DOHH2 (cell line): ENCODE results near the gene RPS3A.
"Not testable (repeated sequence)": the region's sequence is repeated elsewhere in the genome, so short reads cannot be mapped to it uniquely, and the experiment has no call there.

Experiments used
- H3F3A ChIP-seq: fragments of 200-600 bp; sonication (generic), shearing (Covaris generic); 2 replicates; pipeline ENCODE4 v1.6.0; 2016; ENCODE audit warnings: antibody characterized with exemption, mild to moderate bottlenecking; ENCODE audit not compliant: control insufficient read depth, insufficient read depth
- H3K27ac ChIP-seq: fragments of 200-600 bp; sonication (generic); 2 replicates; pipeline ENCODE4 v1.5.1; 2014; ENCODE audit warnings: low read depth, mild to moderate bottlenecking, low read length, moderate library complexity
- H3K27me3 ChIP-seq: fragments of 200-600 bp; sonication (generic); 2 replicates; pipeline ENCODE4 v1.6.1; 2014; ENCODE audit warnings: mild to moderate bottlenecking, low read length, mixed read lengths; ENCODE audit not compliant: control insufficient read depth
- H3K36me3 ChIP-seq: fragments of 200-600 bp; sonication (generic); 2 replicates; pipeline ENCODE4 v1.6.1; 2014; ENCODE audit warnings: mild to moderate bottlenecking, low read length, moderate library complexity, mixed read lengths; ENCODE audit not compliant: control insufficient read depth
- H3K4me1 ChIP-seq: fragments of 200-600 bp; sonication (generic); 2 replicates; pipeline ENCODE4 v1.6.1; 2014; ENCODE audit warnings: mild to moderate bottlenecking, low read length, mixed read lengths; ENCODE audit not compliant: control insufficient read depth
- H3K4me2 ChIP-seq: fragments of 200-600 bp; sonication (generic); 2 replicates; pipeline ENCODE4 v1.6.0; 2014; ENCODE audit warnings: mild to moderate bottlenecking, low read length, moderate library complexity
- H3K4me3 ChIP-seq: fragments of 200-600 bp; sonication (generic); 2 replicates; pipeline ENCODE4 v1.5.1; 2014; ENCODE audit warnings: mild to moderate bottlenecking, low read length, mixed read lengths
- H3K79me2 ChIP-seq: fragments of 200-600 bp; sonication (generic); 2 replicates; pipeline ENCODE4 v1.6.1; 2014; ENCODE audit warnings: mild to moderate bottlenecking, low read length, mixed read lengths; ENCODE audit not compliant: control insufficient read depth
- H3K9me2 ChIP-seq: fragments of 200-600 bp; sonication (generic); replicated peaks from 2 replicates; pipeline ENCODE4 v1.6.1; 2014; ENCODE audit warnings: mild to moderate bottlenecking, low read length, mixed read lengths; ENCODE audit not compliant: control insufficient read depth
- H3K9me3 ChIP-seq: fragments of 200-600 bp; sonication (generic); 2 replicates; pipeline ENCODE4 v1.6.1; 2014; ENCODE audit warnings: antibody characterized with exemption, low read length, mixed read lengths; ENCODE audit not compliant: control insufficient read depth, insufficient read depth
- H4K20me1 ChIP-seq: fragments of 200-600 bp; sonication (generic); 2 replicates; pipeline ENCODE4 v1.6.0; 2014; ENCODE audit warnings: low read depth, mild to moderate bottlenecking, antibody characterized with exemption, low read length, moderate library complexity; ENCODE audit not compliant: control insufficient read depth, insufficient read depth
- CTCF ChIP-seq: fragments of 200-600 bp; sonication (generic); IDR thresholded peaks from one replicate; pipeline ENCODE4 v1.5.1; 2014; ENCODE audit warnings: antibody characterized with exemption, mild to moderate bottlenecking, low read depth, low read length; ENCODE audit not compliant: poor library complexity, severe bottlenecking
- EZH2phosphoT487 ChIP-seq: fragments of 200-600 bp; sonication (generic); IDR thresholded peaks from 2 replicates; pipeline ENCODE4 v1.6.1; 2017; ENCODE audit warnings: borderline replicate concordance, mild to moderate bottlenecking, antibody characterized with exemption, low read length, moderate library complexity, mixed read lengths

The RPS3A gene

DNA sequence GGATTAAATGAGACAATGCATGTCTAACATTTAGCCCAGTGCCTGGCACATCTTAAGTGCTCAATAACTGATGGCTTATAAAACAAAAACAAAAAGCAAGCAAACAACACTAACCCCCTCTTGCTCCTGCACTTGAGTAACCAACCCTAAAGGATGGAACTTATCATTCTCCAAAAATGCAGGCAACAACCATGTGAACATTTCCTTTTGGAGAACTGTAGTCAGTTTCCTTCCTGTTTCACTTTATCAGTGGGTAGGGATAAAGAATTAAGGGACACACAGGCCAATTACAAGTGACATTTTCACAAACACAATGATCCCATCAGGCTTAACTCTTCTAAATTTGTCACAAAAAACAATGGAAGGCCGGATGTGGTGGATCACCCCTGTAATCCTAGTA lies 30.4 kb downstream of the RPS3A start:
- Histone ChIP-seq H3K27me3 (no peaks in the 10 kb centered on the region), H3F3A (no peaks in the 10 kb centered on the region), H3K36me3 (no peaks in the 10 kb centered on the region), H4K20me1 (no peaks in the 10 kb centered on the region), H3K79me2 (no peaks in the 10 kb centered on the region), H3K9me3 (no peaks in the 10 kb centered on the region), H3K4me2 (no peak overlapping the region), H3K27ac (no peak overlapping the region), H3K4me1 (no peaks in the 10 kb centered on the region), H3K4me3 (no peak overlapping the region), H3K9me2 (no peaks in the 10 kb centered on the region)
- TF ChIP-seq EZH2phosphoT487 = no peak
- no peak for TF ChIP-seq CTCF

GRCh38 chr4:151133311-151133710 lies 33.9 kb downstream of the RPS3A start:
- no peaks in the 10 kb centered on the region for H3F3A ChIP-seq

GRCh38 chr4:151136048-151136447 lies 36.6 kb downstream of the RPS3A start:
- not testable (repeated sequence) for H4K20me1 ChIP-seq, H3K9me2 ChIP-seq, H3K79me2 ChIP-seq, H3K9me3 ChIP-seq, H3F3A ChIP-seq, H3K4me3 ChIP-seq, H3K27me3 ChIP-seq, H3K36me3 ChIP-seq, H3K4me1 ChIP-seq, H3K27ac ChIP-seq, H3K4me2 ChIP-seq

More at GRCh38 chr4:151133311-151133710, 33.9 kb downstream of the RPS3A start:
- no peaks in the 10 kb centered on the region for H3K9me3 ChIP-seq
- no peaks in the 10 kb centered on the region for H3K79me2 ChIP-seq
- no peaks in the 10 kb centered on the region for H3K36me3 ChIP-seq
- no peaks in the 10 kb centered on the region for H3K27me3 ChIP-seq
- no peak for TF ChIP-seq CTCF
- TF ChIP-seq EZH2phosphoT487 = no peak
- H3K27ac ChIP-seq = no peak overlapping the region
- H3K9me2 ChIP-seq = no peaks in the 10 kb centered on the region
- H4K20me1 ChIP-seq = no peaks in the 10 kb centered on the region
- no peak overlapping the region for H3K4me2 ChIP-seq
- no peaks in the 10 kb centered on the region for H3K4me1 ChIP-seq
- H3K4me3 ChIP-seq = no peak overlapping the region

- no peaks in the 10 kb centered on the region for H3K36me3 ChIP-seq
- no peaks in the 10 kb centered on the region for H3K9me3 ChIP-seq
- no peak overlapping the region for H3K27ac ChIP-seq
- no peaks in the 10 kb centered on the region for H3K27me3 ChIP-seq
- H3K79me2 ChIP-seq = no peaks in the 10 kb centered on the region
- no peak overlapping the region for H3K4me3 ChIP-seq
- H3F3A ChIP-seq = no peaks in the 10 kb centered on the region
- TF ChIP-seq EZH2phosphoT487 (no peak), CTCF (no peak)
- H3K9me2 ChIP-seq = no peaks in the 10 kb centered on the region
- no peak overlapping the region for H3K4me2 ChIP-seq
- no peaks in the 10 kb centered on the region for H3K4me1 ChIP-seq
- no peaks in the 10 kb centered on the region for H4K20me1 ChIP-seq
Measured at GRCh38 chr4:151139814-151140213, 40.4 kb downstream of the RPS3A start.
